ENCODE data around the gene MAP3K3.
A peak's percentile ranks its signal among the peaks of the same experiment; 100 is the strongest.

The MAP3K3 gene

GRCh38 chr17:63692195-63692816 is 70.1 kb downstream of the MAP3K3 start:
- no peak overlapping the region for H3K4me3 ChIP-seq (ENCODE audit: low read depth, low read length)
- no peak for TF ChIP-seq CTCF (IDR thresholded peaks at IDR 0.05; ENCODE audit: low read depth, low read length)

GRCh38 chr17:63693411-63694113 is 71.3 kb downstream of the MAP3K3 start:
- TF ChIP-seq CTCF (IDR thresholded peaks at IDR 0.05; ENCODE audit: low read depth, low read length) = no peak
- no peak overlapping the region for H3K4me3 ChIP-seq (ENCODE audit: low read depth, low read length)

GRCh38 chr17:63694229-63694949 is 72.2 kb downstream of the MAP3K3 start:
- H3K4me3 ChIP-seq (ENCODE audit: low read depth, low read length) = no peak overlapping the region
- TF ChIP-seq CTCF (IDR thresholded peaks at IDR 0.05; ENCODE audit: low read depth, low read length) = no peak

- H3K4me3 ChIP-seq (ENCODE audit: low read depth, low read length) = no peak overlapping the region
- no peak for TF ChIP-seq CTCF (IDR thresholded peaks at IDR 0.05; ENCODE audit: low read depth, low read length)
Measured at GRCh38 chr17:63694950-63695773, 72.9 kb downstream of the MAP3K3 start.

- no peak overlapping the region for H3K4me3 ChIP-seq (ENCODE audit: low read depth, low read length)
- no peak for TF ChIP-seq CTCF (IDR thresholded peaks at IDR 0.05; ENCODE audit: low read depth, low read length)
Measured at GRCh38 chr17:63695889-63696288, 73.7 kb downstream of the MAP3K3 start.

- H3K4me3 ChIP-seq (ENCODE audit: low read depth, low read length) = no peak overlapping the region
- TF ChIP-seq CTCF (IDR thresholded peaks at IDR 0.05; ENCODE audit: low read depth, low read length) = peak; percentile 35; the same call in 1 of the 2 replicates
Measured at GRCh38 chr17:63696381-63696961, 74.3 kb downstream of the MAP3K3 start.

Measured in WI38 (cell line).